GM10266 (cell line): Measurements from ENCODE around the gene TUBGCP2.
A peak's percentile ranks its signal among the peaks of the same experiment; 100 is the strongest.

Experiments
- DNase-seq: peaks from one replicate; pipeline ENCODE4 v3.0.0; 2012; ENCODE audit errors: extremely low spot score
- TF ChIP-seq, protein P1 (sequence below): IDR thresholded peaks from 2 replicates; pipeline ENCODE4 v1.5.1; 2012; ENCODE audit warnings: mild to moderate bottlenecking, low read depth; ENCODE audit not compliant: control insufficient read depth, insufficient read depth; ENCODE audit errors: missing control alignments

TUBGCP2 gene

GRCh38 chr10:133299224-133299623, 9.4 kb downstream of the TUBGCP2 start:
- TF ChIP-seq, protein P1, sequence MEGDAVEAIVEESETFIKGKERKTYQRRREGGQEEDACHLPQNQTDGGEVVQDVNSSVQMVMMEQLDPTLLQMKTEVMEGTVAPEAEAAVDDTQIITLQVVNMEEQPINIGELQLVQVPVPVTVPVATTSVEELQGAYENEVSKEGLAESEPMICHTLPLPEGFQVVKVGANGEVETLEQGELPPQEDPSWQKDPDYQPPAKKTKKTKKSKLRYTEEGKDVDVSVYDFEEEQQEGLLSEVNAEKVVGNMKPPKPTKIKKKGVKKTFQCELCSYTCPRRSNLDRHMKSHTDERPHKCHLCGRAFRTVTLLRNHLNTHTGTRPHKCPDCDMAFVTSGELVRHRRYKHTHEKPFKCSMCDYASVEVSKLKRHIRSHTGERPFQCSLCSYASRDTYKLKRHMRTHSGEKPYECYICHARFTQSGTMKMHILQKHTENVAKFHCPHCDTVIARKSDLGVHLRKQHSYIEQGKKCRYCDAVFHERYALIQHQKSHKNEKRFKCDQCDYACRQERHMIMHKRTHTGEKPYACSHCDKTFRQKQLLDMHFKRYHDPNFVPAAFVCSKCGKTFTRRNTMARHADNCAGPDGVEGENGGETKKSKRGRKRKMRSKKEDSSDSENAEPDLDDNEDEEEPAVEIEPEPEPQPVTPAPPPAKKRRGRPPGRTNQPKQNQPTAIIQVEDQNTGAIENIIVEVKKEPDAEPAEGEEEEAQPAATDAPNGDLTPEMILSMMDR: no peak
- no peak for DNase-seq

DNA sequence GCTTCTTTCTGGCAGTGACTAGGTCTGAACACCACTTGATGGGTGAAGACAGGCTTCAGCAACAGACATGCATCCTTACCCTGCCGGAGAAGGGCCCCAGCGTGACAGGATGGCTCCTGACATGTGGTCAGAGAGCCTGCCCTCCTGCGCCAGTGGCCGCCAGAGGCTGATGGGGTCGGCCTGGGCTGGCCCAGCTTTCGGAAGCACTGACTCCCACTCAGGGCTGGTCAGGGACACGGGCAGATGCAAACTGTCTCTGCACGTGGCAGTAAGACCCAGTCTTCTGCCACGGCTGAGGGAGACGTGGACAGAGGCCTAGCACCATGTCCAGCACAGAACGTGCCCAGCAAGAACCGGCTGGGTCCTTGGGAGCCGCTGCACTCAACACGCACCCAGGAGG, 10.2 kb downstream of the TUBGCP2 start:
- TF ChIP-seq, protein P1: no peak
- no peak for DNase-seq

- DNase-seq: no peak
- TF ChIP-seq, protein P1: no peak
These were observed 11.2 kb downstream of the TUBGCP2 start for GRCh38 chr10:133297504-133297903.

DNA sequence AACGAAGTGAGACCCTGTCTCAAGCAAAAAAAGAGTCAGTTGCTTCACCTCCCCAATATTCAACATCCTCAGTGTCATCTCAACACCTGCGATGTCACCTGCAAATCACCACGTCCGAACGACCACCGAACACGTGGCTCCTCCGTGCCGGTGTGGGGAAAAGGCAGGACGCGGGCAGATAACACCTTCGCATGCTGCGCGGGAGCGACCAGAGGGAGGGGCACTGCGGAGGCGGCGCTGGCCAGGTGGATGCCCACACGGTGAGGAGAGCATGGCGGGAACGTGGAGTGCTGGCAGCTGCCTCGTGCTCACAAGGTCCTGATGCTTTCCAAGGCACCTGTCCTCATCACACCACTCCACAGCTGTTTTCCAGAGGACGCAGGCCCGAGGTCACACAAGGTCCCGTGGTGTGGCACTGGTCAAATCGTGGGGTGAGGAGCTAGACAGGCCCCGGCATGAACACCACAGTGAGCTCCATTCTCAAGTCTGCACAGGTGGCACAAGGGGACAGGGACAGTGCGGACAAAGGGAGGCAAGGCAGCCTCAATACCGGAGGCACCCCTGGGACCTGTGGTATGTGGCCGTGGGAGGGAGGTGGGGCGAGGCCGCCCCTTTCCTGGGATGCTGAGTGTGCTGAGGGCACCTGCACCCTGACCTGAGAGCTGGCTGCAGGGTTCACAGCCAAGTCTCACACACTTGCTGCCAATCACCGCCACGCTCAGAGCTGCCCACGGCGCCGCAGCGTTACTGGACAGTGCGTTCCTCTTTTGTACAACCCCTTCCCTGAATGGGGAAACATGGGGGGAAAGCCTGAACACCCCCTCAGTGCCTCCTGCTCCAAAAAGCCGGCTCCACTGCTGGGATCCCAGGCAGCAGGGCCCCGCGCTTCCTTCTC, 13.0 kb downstream of the TUBGCP2 start:
- no peak for DNase-seq
- TF ChIP-seq, protein P1: no peak

- TF ChIP-seq, protein P1: no peak
- DNase-seq: peak; percentile 23
These were observed 14.5 kb downstream of the TUBGCP2 start for GRCh38 chr10:133294189-133294588.

DNA sequence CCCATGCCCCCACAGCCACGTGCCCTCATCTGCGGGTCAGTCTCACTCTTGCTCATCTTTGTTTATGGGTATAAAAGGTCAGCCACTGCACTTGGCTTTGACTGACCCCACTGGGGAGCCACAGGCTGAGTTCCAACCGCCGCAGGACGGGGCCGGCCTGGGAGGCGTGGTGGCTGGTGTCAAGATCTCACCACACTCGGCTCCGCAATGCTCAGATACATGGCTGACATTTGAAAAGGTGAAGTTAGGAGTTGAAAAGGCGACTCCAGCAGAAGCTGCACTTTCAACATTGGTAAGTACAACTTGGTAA, 14.9 kb downstream of the TUBGCP2 start:
- DNase-seq: no peak
- TF ChIP-seq, protein P1: no peak
